Measurements from ENCODE around the gene MARCKSL1. TPM values are rescaled to one million over a fixed set of nuclear protein-coding genes. Genes with fewer than 3 reads are reported as not detected.

The MARCKSL1 gene
- total and polyA plus RNA-seq, 2 of the 8 experiments (the other 6 are each of a cell fraction or from before 2014, with no cell fraction given) = 536 to 558 TPM

GRCh38 chr1:32338637-32339145 lies 2.7 kb upstream of the MARCKSL1 start:
- Histone ChIP-seq H2BK15ac (ENCODE audit: low read length) (peak overlapping the region; percentile 55; the same call in 1 of the 2 replicates), H3K23me2 (ENCODE audit: low read depth, low read length) (peaks cover 10% of the 10 kb centered on the region; the same call in 1 of the 2 replicates), H2BK12ac (ENCODE audit: low read depth, low read length) (no peak overlapping the region), H3K4me1 (replicated peaks in 1 of 4; ENCODE audit: control insufficient read depth in 3 of 4, insufficient read depth in 4 of 4, low read length in 3 of 4) (peaks cover 0 to 28% (median 19%) of the 10 kb centered on the region in 4 experiments; a peak in 6 of 7 replicates), H3K27me3 (replicated peaks in 1 of 4; ENCODE audit: control insufficient read depth in 3 of 4, extremely low read depth in 1 of 4, insufficient read depth in 3 of 4, low read length in 3 of 4) (peaks cover 0 to 7% (median 2%) of the 10 kb centered on the region in 4 experiments; a peak in 4 of 7 replicates), H3K36me3 (ENCODE audit: control insufficient read depth in 2 of 4, insufficient read depth in 4 of 4, low read length in 3 of 4) (peaks cover 0 to 12% (median 2%) of the 10 kb centered on the region in 4 experiments; a peak in 4 of 8 replicates), H3K4ac (replicated peaks; ENCODE audit: insufficient read length, low read depth, low read length) (peak overlapping the region; percentile 12), H3K23ac (ENCODE audit: insufficient read length) (no peak overlapping the region), H4K5ac (ENCODE audit: insufficient read length, low read depth, low read length) (no peak overlapping the region), H2BK5ac (ENCODE audit: low read depth, low read length) (no peak overlapping the region), H3K18ac (ENCODE audit: extremely low read depth, low read length) (no peak overlapping the region), H2AK5ac (ENCODE audit: low read depth, low read length) (peak overlapping the region; percentile 3; the same call in 1 of the 2 replicates), H2BK120ac (replicated peaks; ENCODE audit: low read depth, low read length) (no peak overlapping the region), H3K27ac (ENCODE audit: low read depth, low read length) (no peak overlapping the region), H4K20me1 (replicated peaks in 1 of 2; ENCODE audit: control insufficient read depth in 1 of 2, insufficient read depth in 2 of 2, low read length in 2 of 2) (peaks cover 2 to 6% of the 10 kb centered on the region in 2 experiments), H3K79me2 (ENCODE audit: control insufficient read depth in 1 of 2, insufficient read depth in 2 of 2, low read length in 2 of 2) (peaks cover 4 to 16% of the 10 kb centered on the region in 2 experiments; a peak in 3 of 4 replicates), H2BK20ac (ENCODE audit: low read length) (no peak overlapping the region), H3K4me2 (ENCODE audit: insufficient read depth in 1 of 2, low read depth in 2 of 2, low read length in 2 of 2) (no peak overlapping the region), H3K4me3 (ENCODE audit: extremely low read depth in 1 of 4, insufficient read depth in 2 of 4, low read depth in 3 of 4, low read length in 4 of 4) (no peak overlapping the region), H3K56ac (replicated peaks; ENCODE audit: insufficient read length, low read depth, low read length) (no peak overlapping the region), H3K9me3 (ENCODE audit: insufficient read depth in 2 of 2, low read depth in 1 of 2, low read length in 1 of 2) (no peaks in the 10 kb centered on the region), H3K14ac (ENCODE audit: insufficient read length) (no peak overlapping the region), H4K91ac (replicated peaks; ENCODE audit: insufficient read length, low read length) (no peak overlapping the region), H3K79me1 (ENCODE audit: low read depth, low read length) (peaks cover 2% of the 10 kb centered on the region; the same call in 1 of the 2 replicates), H3K9ac (replicated peaks in 1 of 4; ENCODE audit: extremely low read depth in 1 of 4, low read depth in 3 of 4, low read length in 3 of 4) (no peak overlapping the region), H4K8ac (ENCODE audit: extremely low read depth, insufficient read depth, low read length) (no peak overlapping the region), H2AFZ (ENCODE audit: low read length) (no peak overlapping the region)
- DNase-seq (ENCODE audit: low read depth in 1 of 2, low spot score in 2 of 2) (no peak), FAIRE-seq (no peak)
- 88% methylated on average over 14 of the region's 14 CpGs; no CpG with 5 or more reads in 1 of the 2 experiments for WGBS, 2 experiments (ENCODE audit: extremely low coverage in 1 of 2, insufficient coverage in 1 of 2, insufficient read length in 1 of 2, insufficient replicate concordance in 2 of 2, low coverage in 1 of 2, low lambda C conversion rate in 2 of 2, missing lambda C conversion rate in 1 of 2)
- TF ChIP-seq USF2 (IDR thresholded peaks at IDR 0.05; ENCODE audit: low read length) (no peak), POLR2AphosphoS5 (IDR thresholded peaks at IDR 0.05; ENCODE audit: low read depth, low read length) (no peak), BCL11A (IDR thresholded peaks at IDR 0.05; ENCODE audit: low read depth in 2 of 2, low read length in 2 of 2) (no peak), PHF8 (conservative IDR thresholded peaks at IDR 0.05; ENCODE audit: low read depth, low read length) (no peak), KDM1A (IDR thresholded peaks at IDR 0.05; ENCODE audit: borderline replicate concordance, low read length) (no peak), TBP (IDR thresholded peaks at IDR 0.05; ENCODE audit: low read depth, low read length) (no peak), MAFK (IDR thresholded peaks at IDR 0.05; ENCODE audit: low read depth, low read length) (no peak), RXRA (IDR thresholded peaks at IDR 0.05; ENCODE audit: insufficient read depth, low read depth, low read length) (no peak), SIX5 (IDR thresholded peaks at IDR 0.05; ENCODE audit: low read depth, low read length) (no peak), CBX5 (IDR thresholded peaks at IDR 0.05; ENCODE audit: low read depth, low read length) (no peak), GABPA (IDR thresholded peaks at IDR 0.05; ENCODE audit: borderline replicate concordance, insufficient read depth, low read length) (no peak)
- CTCF ChIA-PET (ENCODE audit: partially characterized antibody) = interaction anchor here (0.6 kb wide), 1 partner anchor 335 kb away, joined by 3 read pairs; no protein-coding TSS in a partner anchor
- POLR2A ChIA-PET (ENCODE audit: partially characterized antibody) = interaction anchor here (0.7 to 13.4 kb wide), 3 partner anchors 9 to 91 kb away, joined by 3 to 321 read pairs (median 23); partner anchors contain the start of genes FAM167B and HDAC1

All from H1 (cell line).